Astrocyte (in vitro differentiated cells and primary cell): Measurements from ENCODE around the gene KLK7. TPM values are rescaled to one million over a fixed set of nuclear protein-coding genes. Genes with fewer than 3 reads are reported as not detected.

Experiments
- DNase-seq: peaks from one replicate; pipeline ENCODE4 v3.0.0-alpha.2; 2010; ENCODE audit warnings: low read depth
- FAIRE-seq: peaks from 2 replicates; lab custom pipeline; 2011; peaks lifted over from hg19 to GRCh38; lab: Jason Lieb, UNC
- H2AFZ ChIP-seq: 2 replicates; pipeline ENCODE4 v1.6.0; 2012; ENCODE audit warnings: low read depth, low read length, inconsistent platforms
- H3K27ac ChIP-seq: 2 replicates; pipeline ENCODE4 v1.5.1; 2011; ENCODE audit warnings: low read depth, low read length, inconsistent platforms
- H3K27me3 ChIP-seq: 2 replicates; pipeline ENCODE4 v1.6.0; 2011; ENCODE audit warnings: low read length, inconsistent platforms; ENCODE audit not compliant: insufficient read depth
- H3K36me3 ChIP-seq: 2 replicates; pipeline ENCODE4 v1.5.1; 2011; ENCODE audit warnings: low read length, inconsistent platforms; ENCODE audit not compliant: insufficient read depth
- H3K4me1 ChIP-seq: 2 replicates; pipeline ENCODE4 v1.5.1; 2011; ENCODE audit warnings: low read length, inconsistent platforms; ENCODE audit not compliant: insufficient read depth
- H3K4me2 ChIP-seq: 2 replicates; pipeline ENCODE4 v1.6.0; 2012; ENCODE audit warnings: low read length, inconsistent platforms
- H3K4me3 ChIP-seq: 2 replicates; pipeline ENCODE4 v1.5.1; 2011; ENCODE audit warnings: low read depth, mild to moderate bottlenecking, low read length, inconsistent platforms; ENCODE audit not compliant: insufficient read depth
- H3K79me2 ChIP-seq: 2 replicates; pipeline ENCODE4 v1.6.0; 2012; ENCODE audit warnings: mild to moderate bottlenecking, low read length, inconsistent platforms; ENCODE audit not compliant: insufficient read depth
- H3K9ac ChIP-seq: 2 replicates; pipeline ENCODE4 v1.6.0; 2012; ENCODE audit warnings: mild to moderate bottlenecking, low read length, inconsistent platforms
- H3K9me3 ChIP-seq: 2 replicates; pipeline ENCODE4 v1.5.1; 2012; ENCODE audit warnings: low read depth, mild to moderate bottlenecking, low read length, inconsistent platforms; ENCODE audit not compliant: insufficient read depth
- H4K20me1 ChIP-seq: 2 replicates; pipeline ENCODE4 v1.6.0; 2012; ENCODE audit warnings: low read length, inconsistent platforms; ENCODE audit not compliant: insufficient read depth
- H3K27ac Mint-ChIP-seq: one replicate; pipeline ENCODE4 v1.8.0; 2021; ENCODE audit warnings: mild to moderate bottlenecking, mixed read lengths; ENCODE audit not compliant: unreplicated experiment
- H3K27me3 Mint-ChIP-seq: one replicate; pipeline ENCODE4 v1.8.0; 2021; ENCODE audit warnings: low read depth, mixed read lengths; ENCODE audit not compliant: unreplicated experiment
- H3K36me3 Mint-ChIP-seq: one replicate; pipeline ENCODE4 v1.8.0; 2021; ENCODE audit warnings: low read depth, mixed read lengths; ENCODE audit not compliant: unreplicated experiment
- H3K4me1 Mint-ChIP-seq: one replicate; pipeline ENCODE4 v1.8.0; 2021; ENCODE audit warnings: low read depth, mixed read lengths; ENCODE audit not compliant: unreplicated experiment
- H3K4me3 Mint-ChIP-seq: one replicate; pipeline ENCODE4 v1.8.0; 2021; ENCODE audit warnings: mild to moderate bottlenecking, moderate library complexity, mixed read lengths; ENCODE audit not compliant: unreplicated experiment
- H3K9me3 Mint-ChIP-seq: one replicate; pipeline ENCODE4 v1.8.0; 2021; ENCODE audit warnings: mild to moderate bottlenecking, mixed read lengths; ENCODE audit not compliant: unreplicated experiment
- EZH2 ChIP-seq: IDR thresholded peaks from 2 replicates; pipeline ENCODE4 v1.6.1; 2012; ENCODE audit warnings: mild to moderate bottlenecking, low read length, inconsistent platforms; ENCODE audit not compliant: insufficient read depth
- total RNA-seq: library from RNA; stranded (reverse); gene quantifications from 2 replicates; pipeline ENCODE4 v1.2.1, GENCODE V29; 2021
- TF ChIP-seq, protein P1 (sequence below): IDR thresholded peaks from 2 replicates; pipeline ENCODE4 v1.5.1; 2011; ENCODE audit warnings: low read depth, mild to moderate bottlenecking, inconsistent platforms, low read length, moderate library complexity; ENCODE audit not compliant: insufficient read depth

Gene KLK7
- total RNA-seq, 1 donor from 2014 or later = not detected

GRCh38 chr19:50964266-50964665, 19.5 kb downstream of the KLK7 start:
- H3K9me3 Mint-ChIP-seq = peaks cover 9% of the 10 kb centered on the region

GRCh38 chr19:50963381-50963780, 20.3 kb downstream of the KLK7 start:
- Mint-ChIP-seq H3K4me1 (peaks cover 3% of the 10 kb centered on the region), H3K9me3 (peaks cover 9% of the 10 kb centered on the region), H3K27me3 (peaks cover 34% of the 10 kb centered on the region), H3K36me3 (no peaks in the 10 kb centered on the region), H3K4me3 (no peak overlapping the region), H3K27ac (no peak overlapping the region)
- H3K27ac ChIP-seq = no peak overlapping the region
- no peak overlapping the region for H3K4me3 ChIP-seq
- no peaks in the 10 kb centered on the region for H3K36me3 ChIP-seq
- no peak overlapping the region for H3K9ac ChIP-seq
- H3K79me2 ChIP-seq = no peaks in the 10 kb centered on the region
- peaks cover 6% of the 10 kb centered on the region for H3K9me3 ChIP-seq
- no peak overlapping the region for H3K4me2 ChIP-seq
- FAIRE-seq (no peak), DNase-seq (no peak)
- H3K4me1 ChIP-seq = no peaks in the 10 kb centered on the region
- H3K27me3 ChIP-seq = no peaks in the 10 kb centered on the region
- TF ChIP-seq, protein P1, sequence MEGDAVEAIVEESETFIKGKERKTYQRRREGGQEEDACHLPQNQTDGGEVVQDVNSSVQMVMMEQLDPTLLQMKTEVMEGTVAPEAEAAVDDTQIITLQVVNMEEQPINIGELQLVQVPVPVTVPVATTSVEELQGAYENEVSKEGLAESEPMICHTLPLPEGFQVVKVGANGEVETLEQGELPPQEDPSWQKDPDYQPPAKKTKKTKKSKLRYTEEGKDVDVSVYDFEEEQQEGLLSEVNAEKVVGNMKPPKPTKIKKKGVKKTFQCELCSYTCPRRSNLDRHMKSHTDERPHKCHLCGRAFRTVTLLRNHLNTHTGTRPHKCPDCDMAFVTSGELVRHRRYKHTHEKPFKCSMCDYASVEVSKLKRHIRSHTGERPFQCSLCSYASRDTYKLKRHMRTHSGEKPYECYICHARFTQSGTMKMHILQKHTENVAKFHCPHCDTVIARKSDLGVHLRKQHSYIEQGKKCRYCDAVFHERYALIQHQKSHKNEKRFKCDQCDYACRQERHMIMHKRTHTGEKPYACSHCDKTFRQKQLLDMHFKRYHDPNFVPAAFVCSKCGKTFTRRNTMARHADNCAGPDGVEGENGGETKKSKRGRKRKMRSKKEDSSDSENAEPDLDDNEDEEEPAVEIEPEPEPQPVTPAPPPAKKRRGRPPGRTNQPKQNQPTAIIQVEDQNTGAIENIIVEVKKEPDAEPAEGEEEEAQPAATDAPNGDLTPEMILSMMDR = no peak
- no peak for TF ChIP-seq EZH2
- no peaks in the 10 kb centered on the region for H4K20me1 ChIP-seq
- no peak overlapping the region for H2AFZ ChIP-seq

More at GRCh38 chr19:50964266-50964665, 19.5 kb downstream of the KLK7 start:
- Mint-ChIP-seq H3K4me1 (peaks cover 4% of the 10 kb centered on the region), H3K36me3 (no peaks in the 10 kb centered on the region), H3K27me3 (peaks cover 31% of the 10 kb centered on the region), H3K4me3 (no peak overlapping the region), H3K27ac (no peak overlapping the region)
- no peaks in the 10 kb centered on the region for H3K79me2 ChIP-seq
- no peak for FAIRE-seq
- no peak overlapping the region for H3K4me2 ChIP-seq
- H2AFZ ChIP-seq = no peak overlapping the region
- no peaks in the 10 kb centered on the region for H4K20me1 ChIP-seq
- peaks cover 6% of the 10 kb centered on the region for H3K9me3 ChIP-seq
- DNase-seq = no peak
- no peaks in the 10 kb centered on the region for H3K27me3 ChIP-seq
- no peak overlapping the region for H3K4me3 ChIP-seq
- no peak overlapping the region for H3K27ac ChIP-seq
- no peaks in the 10 kb centered on the region for H3K4me1 ChIP-seq
- no peaks in the 10 kb centered on the region for H3K36me3 ChIP-seq
- H3K9ac ChIP-seq = no peak overlapping the region
- TF ChIP-seq EZH2 = no peak
- TF ChIP-seq, protein P1 = no peak

GRCh38 chr19:50962245-50962644, 21.5 kb downstream of the KLK7 start:
- TF ChIP-seq, protein P1 = no peak
- TF ChIP-seq EZH2 = no peak
- Mint-ChIP-seq H3K27ac (no peak overlapping the region), H3K4me1 (no peaks in the 10 kb centered on the region), H3K27me3 (peaks cover 40% of the 10 kb centered on the region), H3K36me3 (no peaks in the 10 kb centered on the region), H3K4me3 (no peak overlapping the region), H3K9me3 (peaks cover 9% of the 10 kb centered on the region)
- no peaks in the 10 kb centered on the region for H3K79me2 ChIP-seq
- no peak overlapping the region for H2AFZ ChIP-seq
- H3K9ac ChIP-seq = no peak overlapping the region
- FAIRE-seq (no peak), DNase-seq (no peak)
- H3K27ac ChIP-seq = no peak overlapping the region
- no peaks in the 10 kb centered on the region for H3K4me1 ChIP-seq
- no peaks in the 10 kb centered on the region for H3K36me3 ChIP-seq
- H3K4me3 ChIP-seq = no peak overlapping the region
- no peaks in the 10 kb centered on the region for H4K20me1 ChIP-seq
- H3K9me3 ChIP-seq = peaks cover 6% of the 10 kb centered on the region
- H3K4me2 ChIP-seq = no peak overlapping the region
- no peaks in the 10 kb centered on the region for H3K27me3 ChIP-seq
